Measurements from ENCODE around the gene ADRB2. TPM values are rescaled to one million over a fixed set of nuclear protein-coding genes. Genes with fewer than 3 reads are reported as not detected.

The ADRB2 gene
- total and polyA plus RNA-seq, 2 of the 13 experiments (the other 11 are each of a cell fraction or from before 2014, with no cell fraction given) = not detected

- Histone ChIP-seq H4K20me1 (ENCODE audit: insufficient read depth, low read length) (no peaks in the 10 kb centered on the region), H3K4me1 (ENCODE audit: insufficient read depth, low read length) (no peaks in the 10 kb centered on the region), H2AFZ (ENCODE audit: low read length) (no peak overlapping the region), H3K9ac (ENCODE audit: insufficient read depth, low read depth, low read length) (no peak overlapping the region), H3K27me3 (ENCODE audit: control insufficient read depth in 1 of 2, insufficient read depth in 2 of 2, low read length in 2 of 2) (no peaks in the 10 kb centered on the region), H3K9me3 (ENCODE audit: low read length) (no peaks in the 10 kb centered on the region), H3K4me2 (ENCODE audit: low read depth, low read length) (no peak overlapping the region), H3K36me3 (replicated peaks in 1 of 2; ENCODE audit: control insufficient read depth in 1 of 2, insufficient read depth in 2 of 2, low read length in 2 of 2) (no peaks in the 10 kb centered on the region), H3K79me2 (ENCODE audit: insufficient read depth, low read length) (no peaks in the 10 kb centered on the region), H3K27ac (ENCODE audit: extremely low read length, insufficient read depth, low read length) (no peak overlapping the region), H3K4me3 (replicated peaks in 1 of 3; ENCODE audit: insufficient read depth in 1 of 3, low read depth in 2 of 3, low read length in 3 of 3) (no peak overlapping the region)
- ChIA-PET CTCF (ENCODE audit: low intra/inter-chr PET ratio, low total read pairs) (no interaction called here), POLR2A (no interaction called here)
- BruUV-seq (replicated peaks) = no TSS peak
- ATAC-seq (no peak), FAIRE-seq (no peak), DNase-seq (ENCODE audit: low spot score) (no peak)
- 50% methylated on average over 2 of the region's 2 CpGs for WGBS (ENCODE audit: low lambda C conversion rate)
- in situ Hi-C loops (cut with HindIII; ENCODE audit: extremely low pct_ligation_motif_present, low pct_unique_long_range_greater_than_20kb) = no loop called here
- no peak for TF ChIP-seq KDM1A (CRISPR knock-in tag; IDR thresholded peaks at IDR 0.05)
- intact Hi-C loops (cut with micrococcal nuclease; ENCODE audit: unreplicated experiment) = no loop called here
These were observed 27.5 kb downstream of the ADRB2 start for GRCh38 chr5:148853868-148854267.

GRCh38 chr5:148855249-148856008 lies 29.0 kb downstream of the ADRB2 start:
- H3K36me3 ChIP-seq (replicated peaks in 1 of 2; ENCODE audit: control insufficient read depth in 1 of 2, insufficient read depth in 2 of 2, low read length in 2 of 2) = no peaks in the 10 kb centered on the region
- H3K27ac ChIP-seq (ENCODE audit: extremely low read length, insufficient read depth, low read length) = no peak overlapping the region
- H3K4me2 ChIP-seq (ENCODE audit: low read depth, low read length) = no peak overlapping the region
- H3K9ac ChIP-seq (ENCODE audit: insufficient read depth, low read depth, low read length) = no peak overlapping the region
- in situ Hi-C loops (cut with HindIII; ENCODE audit: extremely low pct_ligation_motif_present, low pct_unique_long_range_greater_than_20kb) (no loop called here), intact Hi-C loops (cut with micrococcal nuclease; ENCODE audit: unreplicated experiment) (no loop called here)
- H4K20me1 ChIP-seq (ENCODE audit: insufficient read depth, low read length) = no peaks in the 10 kb centered on the region
- no peaks in the 10 kb centered on the region for H3K27me3 ChIP-seq (ENCODE audit: control insufficient read depth in 1 of 2, insufficient read depth in 2 of 2, low read length in 2 of 2)
- BruUV-seq (replicated peaks) = no TSS peak
- no peak for DNase-seq (ENCODE audit: low spot score)
- FAIRE-seq = no peak
- H3K9me3 ChIP-seq (ENCODE audit: low read length) = no peaks in the 10 kb centered on the region
- 12% methylated on average over 5 of the region's 5 CpGs for WGBS (ENCODE audit: low lambda C conversion rate)
- no peak overlapping the region for H3K4me3 ChIP-seq (replicated peaks in 1 of 3; ENCODE audit: insufficient read depth in 1 of 3, low read depth in 2 of 3, low read length in 3 of 3)
- CTCF ChIA-PET (ENCODE audit: low intra/inter-chr PET ratio, low total read pairs) = no interaction called here
- ATAC-seq = no peak
- H3K4me1 ChIP-seq (ENCODE audit: insufficient read depth, low read length) = no peaks in the 10 kb centered on the region
- no peak overlapping the region for H2AFZ ChIP-seq (ENCODE audit: low read length)
- no peaks in the 10 kb centered on the region for H3K79me2 ChIP-seq (ENCODE audit: insufficient read depth, low read length)
- POLR2A ChIA-PET = no interaction called here
- TF ChIP-seq THAP8 (CRISPR knock-in tag; IDR thresholded peaks at IDR 0.05; ENCODE audit: borderline replicate concordance) (no peak), ZNF580 (CRISPR knock-in tag; IDR thresholded peaks at IDR 0.05; ENCODE audit: borderline replicate concordance, low read depth) (no peak), SYNCRIP (IDR thresholded peaks at IDR 0.05; ENCODE audit: insufficient read depth, low read depth, low read length) (no peak), ZNF124 (CRISPR knock-in tag; IDR thresholded peaks at IDR 0.05) (no peak), SIN3A (IDR thresholded peaks at IDR 0.05; ENCODE audit: borderline replicate concordance, low read depth, low read length) (no peak), AHDC1 (CRISPR knock-in tag; IDR thresholded peaks at IDR 0.05; ENCODE audit: borderline replicate concordance) (no peak), MTF1 (CRISPR knock-in tag; IDR thresholded peaks at IDR 0.05) (no peak), ZSCAN12 (CRISPR knock-in tag; IDR thresholded peaks at IDR 0.05) (no peak), EEA1 (CRISPR knock-in tag; IDR thresholded peaks at IDR 0.05; ENCODE audit: borderline replicate concordance) (no peak)

Data from HepG2 (cell line).